ENCODE data around the gene SLC41A1. TPM values are rescaled to one million over a fixed set of nuclear protein-coding genes. Genes with fewer than 3 reads are reported as not detected.

The SLC41A1 gene
- total and polyA plus RNA-seq, 2 donors (not counting 3 experiments of a cell fraction or from before 2014, with no cell fraction given): 21.7 to 22.0 TPM

DNA sequence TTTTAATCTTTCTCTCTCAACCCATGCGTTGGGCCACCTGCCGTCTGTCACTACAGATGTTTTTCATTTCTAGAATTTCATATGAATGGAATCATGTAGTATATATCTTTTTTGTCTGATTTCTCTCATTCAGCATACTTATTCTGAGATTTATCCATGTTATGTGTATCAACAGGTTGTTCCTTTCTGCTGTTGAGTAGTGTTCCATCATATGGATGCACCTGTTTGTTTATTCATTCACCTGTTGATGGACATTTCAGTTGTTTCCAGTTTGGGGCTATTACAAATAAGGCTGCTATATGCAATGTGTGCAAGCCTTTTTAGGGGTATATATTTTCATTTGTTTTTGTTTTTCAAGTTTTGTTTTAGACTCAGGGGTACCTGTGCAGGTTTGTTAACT, 9.4 kb upstream of the SLC41A1 start:
- no peak overlapping the region for H3K27ac ChIP-seq (ENCODE audit: insufficient read depth, low read depth, low read length)
- no peak for DNase-seq (ENCODE audit: low read depth, low spot score)
- H2AFZ ChIP-seq (ENCODE audit: low read depth, low read length): no peak overlapping the region
- H3K4me1 ChIP-seq (ENCODE audit: control insufficient read depth, extremely low read depth, insufficient read depth, low read length): no peaks in the 10 kb centered on the region
- dilution Hi-C loops (cut with MboI; ENCODE audit: extremely low pct_ligation_motif_present, low sequenced_read_pairs) (no loop called here), intact Hi-C loops (cut with micrococcal nuclease) (no loop called here)
- FAIRE-seq: no peak
- H3K9ac ChIP-seq (replicated peaks; ENCODE audit: extremely low read depth, insufficient read depth, low read length): no peak overlapping the region
- H3K36me3 ChIP-seq (ENCODE audit: control insufficient read depth in 2 of 2, extremely low read depth in 1 of 2, insufficient read depth in 2 of 2, low read length in 2 of 2): no peaks in the 10 kb centered on the region
- ChIA-PET POLR2A (no interaction called here), CTCF (no interaction called here)
- no peak overlapping the region for H3K4me3 ChIP-seq (replicated peaks in 1 of 3; ENCODE audit: insufficient read depth in 1 of 3, low read depth in 1 of 3, low read length in 3 of 3)
- BruUV-seq (replicated peaks): no TSS peak
- TF ChIP-seq POLR2AphosphoS5 (IDR thresholded peaks at IDR 0.05; ENCODE audit: insufficient read depth, low read depth, low read length): no peak
- TF ChIP-seq MYC (IDR thresholded peaks at IDR 0.05; ENCODE audit: low read depth, low read length): no peak
- no peaks in the 10 kb centered on the region for H3K9me1 ChIP-seq (replicated peaks; ENCODE audit: control insufficient read depth, extremely low read depth, insufficient read depth, low read length)
- no peaks in the 10 kb centered on the region for H3K79me2 ChIP-seq (ENCODE audit: control insufficient read depth, insufficient read depth, low read length)
- no peak overlapping the region for H3K4me2 ChIP-seq (ENCODE audit: insufficient read depth, low read length)
- H3K27me3 ChIP-seq (ENCODE audit: control insufficient read depth in 2 of 2, insufficient read depth in 2 of 2, low read length in 2 of 2): peaks cover 5 to 21% of the 10 kb centered on the region in 2 experiments
- H4K20me1 ChIP-seq (replicated peaks; ENCODE audit: control insufficient read depth, extremely low read depth, insufficient read depth, low read length): no peaks in the 10 kb centered on the region
- H3K9me3 ChIP-seq (replicated peaks; ENCODE audit: control insufficient read depth, insufficient read depth, low read length): no peaks in the 10 kb centered on the region

DNA sequence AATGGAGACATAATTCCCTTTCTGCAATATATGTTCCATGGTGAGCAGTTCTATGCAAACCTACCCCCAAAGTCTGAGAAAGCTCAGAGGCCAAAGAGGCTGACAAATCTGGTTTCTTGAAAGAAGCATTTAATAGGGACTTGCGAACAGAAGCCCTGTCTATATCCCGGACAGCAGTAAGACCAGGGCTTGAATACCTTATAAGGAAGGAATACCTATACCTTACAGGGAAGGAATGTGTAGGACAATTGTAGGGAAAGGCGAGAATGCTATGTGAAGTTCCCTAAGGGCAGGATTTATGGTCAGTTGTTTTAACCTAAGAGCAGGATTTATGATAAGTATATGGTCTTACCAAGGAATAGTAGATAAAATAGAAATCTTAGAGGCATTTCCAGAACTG, 5.0 kb upstream of the SLC41A1 start:
- Histone ChIP-seq H3K27me3 (ENCODE audit: control insufficient read depth in 2 of 2, insufficient read depth in 2 of 2, low read length in 2 of 2) (peaks cover 0 to 11% of the 10 kb centered on the region in 2 experiments), H3K27ac (ENCODE audit: insufficient read depth, low read depth, low read length) (no peak overlapping the region), H3K9ac (replicated peaks; ENCODE audit: extremely low read depth, insufficient read depth, low read length) (no peak overlapping the region), H3K36me3 (ENCODE audit: control insufficient read depth in 2 of 2, extremely low read depth in 1 of 2, insufficient read depth in 2 of 2, low read length in 2 of 2) (no peaks in the 10 kb centered on the region), H3K4me3 (replicated peaks in 1 of 3; ENCODE audit: insufficient read depth in 1 of 3, low read depth in 1 of 3, low read length in 3 of 3) (no peak overlapping the region), H3K4me2 (ENCODE audit: insufficient read depth, low read length) (no peak overlapping the region), H3K79me2 (ENCODE audit: control insufficient read depth, insufficient read depth, low read length) (no peaks in the 10 kb centered on the region), H2AFZ (ENCODE audit: low read depth, low read length) (no peak overlapping the region), H4K20me1 (replicated peaks; ENCODE audit: control insufficient read depth, extremely low read depth, insufficient read depth, low read length) (no peaks in the 10 kb centered on the region), H3K9me1 (replicated peaks; ENCODE audit: control insufficient read depth, extremely low read depth, insufficient read depth, low read length) (no peaks in the 10 kb centered on the region), H3K9me3 (replicated peaks; ENCODE audit: control insufficient read depth, insufficient read depth, low read length) (no peaks in the 10 kb centered on the region), H3K4me1 (ENCODE audit: control insufficient read depth, extremely low read depth, insufficient read depth, low read length) (peaks cover 6% of the 10 kb centered on the region)
- intact Hi-C loops (cut with micrococcal nuclease): no loop called here
- dilution Hi-C loops (cut with MboI; ENCODE audit: extremely low pct_ligation_motif_present, low sequenced_read_pairs): no loop called here
- no TSS peak for BruUV-seq (replicated peaks)
- FAIRE-seq (no peak), DNase-seq (ENCODE audit: low read depth, low spot score) (no peak)
- POLR2A ChIA-PET: no interaction called here
- CTCF ChIA-PET: no interaction called here
- TF ChIP-seq, protein P1, sequence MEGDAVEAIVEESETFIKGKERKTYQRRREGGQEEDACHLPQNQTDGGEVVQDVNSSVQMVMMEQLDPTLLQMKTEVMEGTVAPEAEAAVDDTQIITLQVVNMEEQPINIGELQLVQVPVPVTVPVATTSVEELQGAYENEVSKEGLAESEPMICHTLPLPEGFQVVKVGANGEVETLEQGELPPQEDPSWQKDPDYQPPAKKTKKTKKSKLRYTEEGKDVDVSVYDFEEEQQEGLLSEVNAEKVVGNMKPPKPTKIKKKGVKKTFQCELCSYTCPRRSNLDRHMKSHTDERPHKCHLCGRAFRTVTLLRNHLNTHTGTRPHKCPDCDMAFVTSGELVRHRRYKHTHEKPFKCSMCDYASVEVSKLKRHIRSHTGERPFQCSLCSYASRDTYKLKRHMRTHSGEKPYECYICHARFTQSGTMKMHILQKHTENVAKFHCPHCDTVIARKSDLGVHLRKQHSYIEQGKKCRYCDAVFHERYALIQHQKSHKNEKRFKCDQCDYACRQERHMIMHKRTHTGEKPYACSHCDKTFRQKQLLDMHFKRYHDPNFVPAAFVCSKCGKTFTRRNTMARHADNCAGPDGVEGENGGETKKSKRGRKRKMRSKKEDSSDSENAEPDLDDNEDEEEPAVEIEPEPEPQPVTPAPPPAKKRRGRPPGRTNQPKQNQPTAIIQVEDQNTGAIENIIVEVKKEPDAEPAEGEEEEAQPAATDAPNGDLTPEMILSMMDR (IDR thresholded peaks at IDR 0.05; ENCODE audit: extremely low read depth in 1 of 2, insufficient read depth in 1 of 2, low read depth in 1 of 2, low read length in 2 of 2): no peak
